IgD-negative memory B cell (primary cell): Measurements from ENCODE around the gene STIM2. TPM values are rescaled to one million over a fixed set of nuclear protein-coding genes. Genes with fewer than 3 reads are reported as not detected.

Experiments used
- H3K27ac Mint-ChIP-seq, 3 donors: one replicate each; pipeline ENCODE4 v1.8.0; 2020 to 2022; ENCODE audit warnings: mild to moderate bottlenecking in 3 of 3, mixed read lengths in 3 of 3, moderate library complexity in 1 of 3
- H3K27me3 Mint-ChIP-seq: one replicate; pipeline ENCODE4 v1.8.0; 2021; ENCODE audit warnings: mixed read lengths
- H3K36me3 Mint-ChIP-seq: one replicate; pipeline ENCODE4 v1.8.0; 2020; ENCODE audit warnings: mild to moderate bottlenecking, mixed read lengths
- H3K4me1 Mint-ChIP-seq, 3 donors: one replicate each; pipeline ENCODE4 v1.8.0; 2020 to 2022; ENCODE audit warnings: mixed read lengths in 3 of 3, mild to moderate bottlenecking in 1 of 3
- H3K4me3 Mint-ChIP-seq, 4 donors: one replicate each; pipeline ENCODE4 v1.8.0; 2020 to 2022; ENCODE audit warnings: mild to moderate bottlenecking in 4 of 4, mixed read lengths in 4 of 4, moderate library complexity in 3 of 4
- H3K9me3 Mint-ChIP-seq, 3 donors: one replicate each; pipeline ENCODE4 v1.8.0; 2020 to 2021; ENCODE audit warnings: mixed read lengths in 3 of 3, mild to moderate bottlenecking in 1 of 3
- polyA plus RNA-seq: library from polyadenylated mRNA; unstranded; fragments of 300-500 nt; fragmentation: Illumina TruSeq; gene quantifications from one replicate; pipeline ENCODE4 v1.2.3, GENCODE V29; 2021

STIM2 gene
- polyA plus RNA-seq, 1 donor from 2014 or later: 22.4 TPM

- Mint-ChIP-seq H3K9me3 (peaks cover 0 to 14% (median 3%) of the 10 kb centered on the region in 3 donors), H3K27me3 (no peaks in the 10 kb centered on the region), H3K4me1 (peaks cover 27 to 35% (median 27%) of the 10 kb centered on the region in 3 donors), H3K4me3 (peak overlapping the region in 1 of 4 donors; percentile 17), H3K36me3 (peaks cover 5% of the 10 kb centered on the region), H3K27ac (no peak overlapping the region)
Observed at GRCh38 chr4:26991057-26991456, 130.4 kb downstream of the STIM2 start.

- H3K4me3 Mint-ChIP-seq: no peak overlapping the region
- peaks cover 0 to 14% (median 3%) of the 10 kb centered on the region in 3 donors for H3K9me3 Mint-ChIP-seq
- H3K4me1 Mint-ChIP-seq: peaks cover 13 to 25% (median 24%) of the 10 kb centered on the region in 3 donors
- H3K27ac Mint-ChIP-seq: no peak overlapping the region
- peaks cover 12% of the 10 kb centered on the region for H3K36me3 Mint-ChIP-seq
- no peaks in the 10 kb centered on the region for H3K27me3 Mint-ChIP-seq
Observed at GRCh38 chr4:26992657-26993361, 132.2 kb downstream of the STIM2 start.

GRCh38 chr4:26993539-26993938, 132.9 kb downstream of the STIM2 start:
- Mint-ChIP-seq H3K27me3 (no peaks in the 10 kb centered on the region), H3K9me3 (peaks cover 0 to 14% (median 2%) of the 10 kb centered on the region in 3 donors)

GRCh38 chr4:26993967-26994366, 133.3 kb downstream of the STIM2 start:
- H3K9me3 Mint-ChIP-seq: peaks cover 0 to 14% (median 2%) of the 10 kb centered on the region in 3 donors
- H3K36me3 Mint-ChIP-seq: peaks cover 12% of the 10 kb centered on the region
- peaks cover 9 to 23% (median 19%) of the 10 kb centered on the region in 3 donors for H3K4me1 Mint-ChIP-seq
- H3K4me3 Mint-ChIP-seq: no peak overlapping the region
- no peaks in the 10 kb centered on the region for H3K27me3 Mint-ChIP-seq
- H3K27ac Mint-ChIP-seq: no peak overlapping the region

More at GRCh38 chr4:26993539-26993938, 132.9 kb downstream of the STIM2 start:
- Mint-ChIP-seq H3K27ac (no peak overlapping the region), H3K4me1 (peaks cover 9 to 23% (median 19%) of the 10 kb centered on the region in 3 donors), H3K4me3 (no peak overlapping the region), H3K36me3 (peaks cover 12% of the 10 kb centered on the region)

GRCh38 chr4:26995316-26995715, 134.7 kb downstream of the STIM2 start:
- H3K27me3 Mint-ChIP-seq: no peaks in the 10 kb centered on the region
- H3K4me1 Mint-ChIP-seq: peaks cover 9 to 17% (median 17%) of the 10 kb centered on the region in 3 donors
- peak overlapping the region in 2 of 4 donors; percentile 13 to 37 for H3K4me3 Mint-ChIP-seq
- H3K27ac Mint-ChIP-seq: peak overlapping the region in 1 of 3 donors; percentile 72
- peaks cover 0 to 9% (median 2%) of the 10 kb centered on the region in 3 donors for H3K9me3 Mint-ChIP-seq
- peaks cover 12% of the 10 kb centered on the region for H3K36me3 Mint-ChIP-seq

- Mint-ChIP-seq H3K36me3 (peaks cover 12% of the 10 kb centered on the region), H3K9me3 (peaks cover 0 to 2% (median 0%) of the 10 kb centered on the region in 3 donors), H3K4me3 (no peak overlapping the region), H3K4me1 (peaks cover 3 to 18% (median 7%) of the 10 kb centered on the region in 3 donors), H3K27ac (no peak overlapping the region), H3K27me3 (no peaks in the 10 kb centered on the region)
Observed at GRCh38 chr4:26996745-26997144, 136.1 kb downstream of the STIM2 start.

GRCh38 chr4:26999689-27000088, 139.0 kb downstream of the STIM2 start:
- H3K36me3 Mint-ChIP-seq: peaks cover 17% of the 10 kb centered on the region
- no peak overlapping the region for H3K27ac Mint-ChIP-seq
- no peak overlapping the region for H3K4me3 Mint-ChIP-seq
- H3K27me3 Mint-ChIP-seq: no peaks in the 10 kb centered on the region
- H3K4me1 Mint-ChIP-seq: peaks cover 16 to 34% (median 22%) of the 10 kb centered on the region in 3 donors
- peaks cover 0 to 2% (median 0%) of the 10 kb centered on the region in 3 donors for H3K9me3 Mint-ChIP-seq

- peaks cover 16 to 33% (median 22%) of the 10 kb centered on the region in 3 donors for H3K4me1 Mint-ChIP-seq
- peaks cover 0 to 2% (median 0%) of the 10 kb centered on the region in 3 donors for H3K9me3 Mint-ChIP-seq
- H3K27me3 Mint-ChIP-seq: no peaks in the 10 kb centered on the region
- H3K36me3 Mint-ChIP-seq: peaks cover 17% of the 10 kb centered on the region
- H3K27ac Mint-ChIP-seq: no peak overlapping the region
- H3K4me3 Mint-ChIP-seq: no peak overlapping the region
Observed at GRCh38 chr4:27000122-27000521, 139.5 kb downstream of the STIM2 start.

- H3K4me3 Mint-ChIP-seq: no peak overlapping the region
- peaks cover 16 to 29% (median 18%) of the 10 kb centered on the region in 3 donors for H3K4me1 Mint-ChIP-seq
- H3K27me3 Mint-ChIP-seq: no peaks in the 10 kb centered on the region
- H3K9me3 Mint-ChIP-seq: no peaks in the 10 kb centered on the region
- peaks cover 14% of the 10 kb centered on the region for H3K36me3 Mint-ChIP-seq
- H3K27ac Mint-ChIP-seq: no peak overlapping the region
Observed at GRCh38 chr4:27000820-27001219, 140.2 kb downstream of the STIM2 start.

GRCh38 chr4:27001398-27002164, 140.9 kb downstream of the STIM2 start:
- Mint-ChIP-seq H3K4me3 (peak overlapping the region in 1 of 4 donors; percentile 47), H3K27ac (peak overlapping the region in 2 of 3 donors; percentile 23 to 31), H3K4me1 (peaks cover 14 to 29% (median 18%) of the 10 kb centered on the region in 3 donors), H3K9me3 (no peaks in the 10 kb centered on the region), H3K36me3 (peaks cover 12% of the 10 kb centered on the region), H3K27me3 (no peaks in the 10 kb centered on the region)

GRCh38 chr4:27003642-27004113, 143.0 kb downstream of the STIM2 start:
- Mint-ChIP-seq H3K27me3 (no peaks in the 10 kb centered on the region), H3K4me1 (peaks cover 14 to 29% (median 21%) of the 10 kb centered on the region in 3 donors), H3K9me3 (no peaks in the 10 kb centered on the region), H3K4me3 (peak overlapping the region in 1 of 4 donors; percentile 5), H3K27ac (peak overlapping the region; percentile 9 to 82 (median 72)), H3K36me3 (peaks cover 7% of the 10 kb centered on the region)

- Mint-ChIP-seq H3K36me3 (peaks cover 7% of the 10 kb centered on the region), H3K9me3 (no peaks in the 10 kb centered on the region), H3K27me3 (no peaks in the 10 kb centered on the region), H3K4me3 (no peak overlapping the region), H3K4me1 (peaks cover 16 to 33% (median 25%) of the 10 kb centered on the region in 3 donors), H3K27ac (no peak overlapping the region)
Observed at GRCh38 chr4:27005501-27005900, 144.9 kb downstream of the STIM2 start.

- H3K27me3 Mint-ChIP-seq: no peaks in the 10 kb centered on the region
- H3K4me3 Mint-ChIP-seq: no peak overlapping the region
- H3K4me1 Mint-ChIP-seq: peaks cover 16 to 30% (median 25%) of the 10 kb centered on the region in 3 donors
- H3K36me3 Mint-ChIP-seq: peaks cover 7% of the 10 kb centered on the region
- H3K9me3 Mint-ChIP-seq: no peaks in the 10 kb centered on the region
- H3K27ac Mint-ChIP-seq: peak overlapping the region in 1 of 3 donors; percentile 67
Observed at GRCh38 chr4:27005905-27006590, 145.4 kb downstream of the STIM2 start.

- no peak overlapping the region for H3K4me3 Mint-ChIP-seq
- peaks cover 16 to 27% (median 25%) of the 10 kb centered on the region in 3 donors for H3K4me1 Mint-ChIP-seq
- H3K27ac Mint-ChIP-seq: peak overlapping the region in 1 of 3 donors; percentile 73
- peaks cover 7% of the 10 kb centered on the region for H3K36me3 Mint-ChIP-seq
- H3K9me3 Mint-ChIP-seq: no peaks in the 10 kb centered on the region
- H3K27me3 Mint-ChIP-seq: no peaks in the 10 kb centered on the region
Observed at GRCh38 chr4:27006646-27007045, 146.0 kb downstream of the STIM2 start.
